HepG2 (cell line): Measurements from ENCODE around the gene GRIP1. TPM values are rescaled to one million over a fixed set of nuclear protein-coding genes. Genes with fewer than 3 reads are reported as not detected.

ENCODE experiments used
- ATAC-seq: fragments of 200-7000 bp; cut with Tn5 transposase; 3 replicates; pipeline ENCODE4 v1.9.1; 2020; ENCODE audit warnings: mild to moderate bottlenecking, moderate library complexity
- BruUV-seq: library from RNA; stranded (reverse); fragments of 400-500 nt; replicated peaks from 2 replicates; lab custom pipeline; 2021; lab: Mats Ljungman, UMichigan
- CTCF ChIA-PET: fragments of 300-600 bp; formaldehyde crosslinking; extraction: SDS; loops from one replicate; lab custom pipeline; 2021; ENCODE audit warnings: low total read pairs, inconsistent platforms, low intra/inter-chr PET ratio; lab: Yijun Ruan, JAX
- POLR2A ChIA-PET: fragments of 350-600 bp; sonication (Branson Sonifier 250); formaldehyde crosslinking; loops from one replicate; lab custom pipeline; 2020; ENCODE audit warnings: antibody characterized with exemption, inconsistent platforms; lab: Yijun Ruan, JAX
- DNase-seq: peaks from one replicate; pipeline ENCODE4 v3.0.0-alpha.2; 2015; ENCODE audit warnings: low spot score
- FAIRE-seq: peaks from 3 replicates; lab custom pipeline; 2011; peaks lifted over from hg19 to GRCh38; lab: Jason Lieb, UNC
- H2AFZ ChIP-seq: one replicate; pipeline ENCODE4 v1.6.1; 2011; ENCODE audit warnings: low read length, inconsistent platforms
- H3K27ac ChIP-seq: fragments of 300-600 bp; 3 replicates; pipeline ENCODE4 v1.8.0; 2011; ENCODE audit warnings: mixed run types, mild to moderate bottlenecking, mixed read lengths, low read length, inconsistent platforms; ENCODE audit not compliant: insufficient read depth; ENCODE audit errors: extremely low read length
- H3K27me3 ChIP-seq, 2 experiments: fragments of 200-600 bp in 1 of 2; 2 replicates in 1 of 2; 3 replicates in 1 of 2; pipeline versions ENCODE4 v1.6.0 to v1.8.0; 2011; ENCODE audit warnings: low read length in 2 of 2, mild to moderate bottlenecking in 2 of 2, moderate library complexity in 2 of 2, inconsistent platforms in 1 of 2; ENCODE audit not compliant: insufficient read depth in 2 of 2, control insufficient read depth in 1 of 2
- H3K36me3 ChIP-seq, 2 experiments: fragments of 200-600 bp in 1 of 2; replicated peaks in 1 of 2; 2 replicates in 1 of 2; 3 replicates in 1 of 2; pipeline versions ENCODE4 v1.5.1 to v1.8.0; 2011; ENCODE audit warnings: low read length in 2 of 2, inconsistent platforms in 1 of 2; ENCODE audit not compliant: insufficient read depth in 2 of 2, control insufficient read depth in 1 of 2
- H3K4me1 ChIP-seq: 2 replicates; pipeline ENCODE4 v1.5.1; 2012; ENCODE audit warnings: low read length, inconsistent platforms; ENCODE audit not compliant: insufficient read depth
- H3K4me2 ChIP-seq: 2 replicates; pipeline ENCODE4 v1.6.0; 2011; ENCODE audit warnings: low read depth, low read length, inconsistent platforms
- H3K4me3 ChIP-seq, 3 experiments: fragments of 200-600 bp in 1 of 3; sonication (generic), shearing (Covaris generic) in 1 of 3; replicated peaks in 1 of 3; 2 replicates each; pipeline ENCODE4 v1.5.1; 2011 to 2016; ENCODE audit warnings: low read length in 3 of 3, inconsistent platforms in 2 of 3, low read depth in 2 of 3, mild to moderate bottlenecking in 2 of 3, control low read depth in 1 of 3, mixed read lengths in 1 of 3; ENCODE audit not compliant: insufficient read depth in 1 of 3
- H3K79me2 ChIP-seq: one replicate; pipeline ENCODE4 v1.6.1; 2011; ENCODE audit warnings: low read length, inconsistent platforms; ENCODE audit not compliant: insufficient read depth
- H3K9ac ChIP-seq: 2 replicates; pipeline ENCODE4 v1.6.0; 2011; ENCODE audit warnings: mild to moderate bottlenecking, low read depth, low read length, inconsistent platforms; ENCODE audit not compliant: insufficient read depth
- H3K9me3 ChIP-seq: 2 replicates; pipeline ENCODE4 v1.5.1; 2012; ENCODE audit warnings: mild to moderate bottlenecking, low read length
- H4K20me1 ChIP-seq: 2 replicates; pipeline ENCODE4 v1.6.0; 2011; ENCODE audit warnings: inconsistent platforms, mild to moderate bottlenecking, low read length, moderate library complexity; ENCODE audit not compliant: insufficient read depth
- AGO2 ChIP-seq: fragments of 200-400 bp; formaldehyde crosslinking; optimal IDR thresholded peaks from 2 replicates; pipeline ENCODE3; 2017; ENCODE audit warnings: mild to moderate bottlenecking, low read depth, low read length, moderate library complexity
- CHCHD3 ChIP-seq: sonication (generic); formaldehyde crosslinking; IDR thresholded peaks from 2 replicates; pipeline ENCODE4 v1.8.0; 2022; ENCODE audit warnings: mild to moderate bottlenecking, missing genetic modification reagents, moderate library complexity
- DZIP1 ChIP-seq: sonication (generic); formaldehyde crosslinking; IDR thresholded peaks from 2 replicates; pipeline ENCODE4 v1.5.0; 2020; ENCODE audit warnings: mild to moderate bottlenecking, missing genetic modification reagents
- FOXP1 ChIP-seq, 2 experiments: fragments of 450-650 bp in 1 of 2; IDR thresholded peaks; 2 replicates each; pipeline ENCODE4 v1.6.1; 2017 to 2018; ENCODE audit warnings: antibody characterized with exemption in 1 of 2
- HDAC1 ChIP-seq: sonication (generic); formaldehyde crosslinking; IDR thresholded peaks from 2 replicates; pipeline ENCODE4 v1.5.1; 2020; ENCODE audit warnings: mild to moderate bottlenecking, missing genetic modification reagents
- IRX3 ChIP-seq: sonication (generic); formaldehyde crosslinking; IDR thresholded peaks from 2 replicates; pipeline ENCODE4 v1.8.1; 2023; ENCODE audit warnings: mild to moderate bottlenecking, low read depth, missing genetic modification reagents, borderline replicate concordance
- KLF13 ChIP-seq: sonication (generic); formaldehyde crosslinking; IDR thresholded peaks from 2 replicates; pipeline ENCODE4 v1.4.0; 2020; ENCODE audit warnings: mild to moderate bottlenecking, missing genetic modification reagents
- TFE3 ChIP-seq: IDR thresholded peaks from 2 replicates; pipeline ENCODE4 v1.6.1; 2016
- ZEB1 ChIP-seq: IDR thresholded peaks from 2 replicates; pipeline ENCODE4 v1.6.1; 2012; ENCODE audit warnings: mild to moderate bottlenecking, low read depth, inconsistent platforms; ENCODE audit not compliant: insufficient replicate concordance
- ZNF296 ChIP-seq: sonication (generic); formaldehyde crosslinking; conservative IDR thresholded peaks from 2 replicates; pipeline ENCODE4 v1.5.0; 2020; ENCODE audit warnings: mild to moderate bottlenecking, missing genetic modification reagents
- WGBS: methylation state at CpG from one replicate; pipeline ENCODE4 v1.1.6; 2017; ENCODE audit warnings: low lambda C conversion rate; 5-methylcytosine and 5-hydroxymethylcytosine counted together
- in situ Hi-C: cut with HindIII; loops from 2 replicates; pipeline ENCODE4 v1.10.0; 2017; ENCODE audit warnings: low pct_unique_long_range_greater_than_20kb; ENCODE audit not compliant: extremely low pct_ligation_motif_present
- intact Hi-C: fragments of 100-400 bp; cut with micrococcal nuclease; formaldehyde crosslinking; loops from one replicate; pipeline ENCODE4 v1.10.0; 2022; ENCODE audit not compliant: unreplicated experiment
- polyA plus RNA-seq, 8 experiments: library from polyadenylated mRNA; depleted of rRNA in 3 of 8; stranded (reverse) in 7 of 8; unstranded in 1 of 8; fragments of >200 nt; fragmentation: Illumina TruSeq in 4 of 8; extraction: Trizol in 4 of 8; gene quantifications; 2 replicates each; pipeline versions ENCODE4 v1.2.1 to v1.2.3, GENCODE V29; 2011 to 2016; ENCODE audit warnings: low read depth in 4 of 8, missing spikeins in 1 of 8, mixed read lengths in 1 of 8; ENCODE audit not compliant: insufficient read depth in 1 of 8
- total RNA-seq, 5 experiments: library from RNA; depleted of rRNA; stranded (reverse); fragments of >200 nt; fragmentation: Illumina TruSeq; extraction: Trizol; gene quantifications; 2 replicates each; pipeline ENCODE4 v1.2.3, GENCODE V29; 2016; ENCODE audit warnings: low read depth in 1 of 5

The GRIP1 gene
- total and polyA plus RNA-seq, 2 of the 13 experiments (the other 11 are each of a cell fraction or from before 2014, with no cell fraction given), result not detected

- ChIA-PET POLR2A (no interaction called here), CTCF (no interaction called here)
- ATAC-seq (no peak), FAIRE-seq (no peak), DNase-seq (no peak)
- no TSS peak for BruUV-seq
- 1% methylated on average over 2 of the region's 2 CpGs for WGBS
- no peak overlapping the region for H2AFZ ChIP-seq
- in situ Hi-C loops, result no loop called here
- H3K4me1 ChIP-seq, result no peaks in the 10 kb centered on the region
- TF ChIP-seq FOXP1 (IDR thresholded peaks at IDR 0.05) (no peak), FOXP1 (CRISPR knock-in tag; IDR thresholded peaks at IDR 0.05) (no peak), ZNF296 (CRISPR knock-in tag) (no peak), HDAC1 (no peak), TFE3 (CRISPR knock-in tag) (no peak), KLF13 (CRISPR knock-in tag) (no peak), CHCHD3 (CRISPR knock-in tag) (no peak), ZEB1 (no peak), AGO2 (no peak), IRX3 (CRISPR knock-in tag) (no peak), DZIP1 (no peak)
- no peaks in the 10 kb centered on the region for H3K27me3 ChIP-seq
- no peak overlapping the region for H3K27ac ChIP-seq
- H3K9ac ChIP-seq, result no peak overlapping the region
- no peaks in the 10 kb centered on the region for H4K20me1 ChIP-seq
- H3K4me2 ChIP-seq, result no peak overlapping the region
- intact Hi-C loops, result no loop called here
- H3K4me3 ChIP-seq, result no peak overlapping the region
- H3K36me3 ChIP-seq, result no peaks in the 10 kb centered on the region
- no peaks in the 10 kb centered on the region for H3K9me3 ChIP-seq
- H3K79me2 ChIP-seq, result no peaks in the 10 kb centered on the region
Observed at GRCh38 chr12:66669541-66669940, 9.3 kb downstream of the GRIP1 start.
